Endothelial cell of umbilical vein (primary cell): ENCODE results near the gene RTKN. TPM values are rescaled to one million over a fixed set of nuclear protein-coding genes. Genes with fewer than 3 reads are reported as not detected.

Source experiments
- BruUV-seq: library from RNA; stranded (reverse); fragments of 400-500 nt; replicated peaks from 2 replicates; lab custom pipeline; 2021; lab: Mats Ljungman, UMichigan
- CTCF ChIA-PET: fragments of 300-600, 350-600 bp; sonication (Branson Sonifier 250); formaldehyde crosslinking; loops from one replicate; lab custom pipeline; 2021; ENCODE audit warnings: antibody characterized with exemption, inconsistent platforms; lab: Charles Lee
- POLR2A ChIA-PET: fragments of 300-600, 350-600 bp; sonication (Branson Sonifier 250); formaldehyde crosslinking; loops from one replicate; lab custom pipeline; 2021; ENCODE audit warnings: antibody characterized with exemption, inconsistent platforms; lab: Charles Lee
- DNase-seq: peaks from one replicate; pipeline ENCODE4 v3.0.0-alpha.2; 2011; ENCODE audit warnings: low read depth, low spot score
- FAIRE-seq: peaks from 2 replicates; lab custom pipeline; 2011; peaks lifted over from hg19 to GRCh38; lab: Jason Lieb, UNC
- H2AFZ ChIP-seq: 2 replicates; pipeline ENCODE4 v1.6.0; 2012; ENCODE audit warnings: low read depth, low read length, control low read depth, inconsistent platforms
- H3K27ac ChIP-seq: 2 replicates; pipeline ENCODE4 v1.5.1; 2011; ENCODE audit warnings: low read depth, mild to moderate bottlenecking, control low read depth, low read length, moderate library complexity; ENCODE audit not compliant: insufficient read depth
- H3K27me3 ChIP-seq, 2 experiments: 2 replicates each; pipeline versions ENCODE4 v1.6.0 to v1.6.1; 2011; ENCODE audit warnings: low read length in 2 of 2, mixed read lengths in 1 of 2; ENCODE audit not compliant: control insufficient read depth in 2 of 2, insufficient read depth in 2 of 2
- H3K36me3 ChIP-seq, 2 experiments: 2 replicates in 1 of 2; 3 replicates in 1 of 2; pipeline ENCODE4 v1.5.1; 2011; ENCODE audit warnings: low read length in 2 of 2, mild to moderate bottlenecking in 1 of 2, moderate library complexity in 1 of 2; ENCODE audit not compliant: control insufficient read depth in 2 of 2, insufficient read depth in 2 of 2; ENCODE audit errors: extremely low read depth in 1 of 2
- H3K4me1 ChIP-seq: 3 replicates; pipeline ENCODE4 v1.5.1; 2011; ENCODE audit warnings: mild to moderate bottlenecking, low read length; ENCODE audit not compliant: control insufficient read depth, insufficient read depth; ENCODE audit errors: extremely low read depth
- H3K4me2 ChIP-seq: 2 replicates; pipeline ENCODE4 v1.6.1; 2011; ENCODE audit warnings: low read length, control low read depth, mixed read lengths; ENCODE audit not compliant: insufficient read depth
- H3K4me3 ChIP-seq, 3 experiments: fragments of 200-600 bp in 1 of 3; sonication (generic), shearing (Covaris generic) in 1 of 3; replicated peaks in 1 of 3; 2 replicates each; pipeline ENCODE4 v1.5.1; 2011 to 2016; ENCODE audit warnings: control low read depth in 3 of 3, low read length in 3 of 3, mild to moderate bottlenecking in 2 of 3, inconsistent platforms in 1 of 3, low read depth in 1 of 3, moderate library complexity in 1 of 3; ENCODE audit not compliant: insufficient read depth in 1 of 3
- H3K79me2 ChIP-seq: 2 replicates; pipeline ENCODE4 v1.6.0; 2012; ENCODE audit warnings: low read length, inconsistent platforms; ENCODE audit not compliant: control insufficient read depth, insufficient read depth
- H3K9ac ChIP-seq: replicated peaks from 2 replicates; pipeline ENCODE3; 2011; ENCODE audit warnings: low read length, control low read depth; ENCODE audit not compliant: insufficient read depth; ENCODE audit errors: extremely low read depth
- H3K9me1 ChIP-seq: replicated peaks from 3 replicates; pipeline ENCODE4 v1.6.0; 2011; ENCODE audit warnings: mild to moderate bottlenecking, low read length; ENCODE audit not compliant: control insufficient read depth, insufficient read depth; ENCODE audit errors: extremely low read depth
- H3K9me3 ChIP-seq: replicated peaks from 2 replicates; pipeline ENCODE4 v1.5.1; 2012; ENCODE audit warnings: low read length, inconsistent platforms; ENCODE audit not compliant: control insufficient read depth, insufficient read depth
- H4K20me1 ChIP-seq: replicated peaks from 2 replicates; pipeline ENCODE3; 2011; ENCODE audit warnings: mild to moderate bottlenecking, low read length; ENCODE audit not compliant: control insufficient read depth, insufficient read depth; ENCODE audit errors: extremely low read depth
- CTCF ChIP-seq, 2 donors: IDR thresholded peaks; 1 replicate in 1 of 2; 2 replicates in 1 of 2; pipeline ENCODE4 v1.5.1; 2011; ENCODE audit warnings: low read length in 2 of 2, mild to moderate bottlenecking in 2 of 2, moderate library complexity in 2 of 2, control low read depth in 1 of 2, inconsistent platforms in 1 of 2, low read depth in 1 of 2; ENCODE audit not compliant: insufficient read depth in 1 of 2; ENCODE audit errors: extremely low read depth in 1 of 2
- EZH2 ChIP-seq: IDR thresholded peaks from 2 replicates; pipeline ENCODE4 v1.6.1; 2012; ENCODE audit warnings: borderline replicate concordance, low read depth, mild to moderate bottlenecking, moderate library complexity, low read length, inconsistent platforms; ENCODE audit not compliant: severe bottlenecking
- FOS ChIP-seq: IDR thresholded peaks from 2 replicates; pipeline ENCODE4 v1.6.1; 2011; ENCODE audit warnings: mild to moderate bottlenecking, low read length, moderate library complexity, borderline replicate concordance; ENCODE audit not compliant: insufficient read depth
- GATA2 ChIP-seq: IDR thresholded peaks from 2 replicates; pipeline ENCODE4 v1.7.0; 2011; ENCODE audit warnings: low read depth, mild to moderate bottlenecking, moderate library complexity, mixed read lengths, low read length; ENCODE audit not compliant: insufficient read length, insufficient read depth
- JUN ChIP-seq: IDR thresholded peaks from 2 replicates; pipeline ENCODE4 v1.6.1; 2011; ENCODE audit warnings: borderline replicate concordance, low read depth; ENCODE audit not compliant: insufficient read length, insufficient read depth
- MAX ChIP-seq: IDR thresholded peaks from 2 replicates; pipeline ENCODE4 v1.6.1; 2011; ENCODE audit not compliant: insufficient read depth, insufficient read length
- MYC ChIP-seq: IDR thresholded peaks from one replicate; pipeline ENCODE4 v1.6.1; 2011; ENCODE audit warnings: mild to moderate bottlenecking, low read depth, low read length
- POLR2A ChIP-seq: IDR thresholded peaks from 2 replicates; pipeline ENCODE4 v1.6.1; 2012; ENCODE audit warnings: low read depth, mild to moderate bottlenecking, control low read depth, low read length
- POLR2AphosphoS5 ChIP-seq: IDR thresholded peaks from 2 replicates; pipeline ENCODE4 v1.6.1; 2012; ENCODE audit warnings: low read depth, mild to moderate bottlenecking, control low read depth, low read length, moderate library complexity; ENCODE audit not compliant: insufficient read depth
- dilution Hi-C: fragments of 300-500 bp; cut with MboI; formaldehyde crosslinking; loops from one replicate; pipeline ENCODE4 v1.15.0; 2019; ENCODE audit warnings: low sequenced_read_pairs; ENCODE audit not compliant: extremely low pct_ligation_motif_present
- intact Hi-C: fragments of 100-400 bp; cut with micrococcal nuclease; formaldehyde crosslinking; loops from one replicate; pipeline ENCODE4 v1.10.0; 2022
- polyA plus RNA-seq, 4 experiments: library from polyadenylated mRNA; depleted of rRNA in 3 of 4; stranded (reverse) in 3 of 4; unstranded in 1 of 4; fragments of >200 nt; gene quantifications; 2 replicates each; pipeline versions ENCODE4 v1.2.1 to v1.2.3, GENCODE V29; 2011 to 2012; ENCODE audit warnings: missing spikeins in 1 of 4
- total RNA-seq: library from RNA; stranded (reverse); gene quantifications from 2 replicates; pipeline ENCODE4 v1.2.3, GENCODE V29; 2021

The RTKN gene
- total and polyA plus RNA-seq, 2 donors (not counting 3 experiments of a cell fraction or from before 2014, with no cell fraction given), result 20.0 to 20.7 TPM

DNA sequence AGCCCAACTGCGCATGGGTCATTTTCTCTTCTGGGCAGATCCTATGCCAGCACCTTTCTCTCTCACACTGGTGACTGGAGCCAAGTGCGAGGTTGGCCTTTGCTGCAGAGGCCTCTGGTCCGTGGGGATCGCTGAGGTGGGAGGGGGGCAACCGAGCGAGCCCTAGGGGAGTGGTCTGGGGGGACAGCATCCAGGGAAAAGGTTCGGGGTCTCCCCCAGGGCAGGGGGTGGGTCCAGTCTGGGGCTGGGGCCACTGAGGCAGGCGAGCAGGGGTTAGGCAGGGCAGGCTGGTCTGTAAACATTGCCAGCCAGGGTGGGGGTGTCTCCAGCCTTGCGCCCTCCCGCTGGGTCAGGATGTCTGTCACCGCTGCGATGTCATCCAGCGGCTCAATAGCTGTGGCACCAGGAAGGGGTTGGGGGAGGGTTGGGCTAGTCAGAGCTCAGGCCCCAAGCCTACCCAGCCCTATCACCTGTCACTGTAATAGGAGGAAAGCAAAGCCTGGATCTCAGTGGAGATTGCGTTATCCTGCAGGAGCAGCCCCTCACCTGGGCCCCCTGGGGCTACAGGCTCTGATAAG is 15.5 kb downstream of the RTKN start:
- BruUV-seq, result no TSS peak
- Histone ChIP-seq H3K4me2 (no peak overlapping the region), H3K27me3 (no peaks in the 10 kb centered on the region), H3K9me3 (no peaks in the 10 kb centered on the region), H3K27ac (no peak overlapping the region), H3K36me3 (peaks cover 4 to 33% of the 10 kb centered on the region in 2 experiments), H3K9ac (no peak overlapping the region), H4K20me1 (no peaks in the 10 kb centered on the region), H3K4me3 (no peak overlapping the region), H3K79me2 (no peaks in the 10 kb centered on the region), H3K4me1 (peaks cover 6% of the 10 kb centered on the region), H2AFZ (no peak overlapping the region), H3K9me1 (no peaks in the 10 kb centered on the region)
- dilution Hi-C loops (no loop called here), intact Hi-C loops (no loop called here)
- DNase-seq (no peak), FAIRE-seq (no peak)
- CTCF ChIA-PET, result no interaction called here
- POLR2A ChIA-PET, result no interaction called here
- no peak for TF ChIP-seq FOS
- no peak for TF ChIP-seq CTCF (IDR thresholded peaks at IDR 0.05; ENCODE audit: extremely low read depth in 1 of 2, insufficient read depth in 1 of 2, low read depth in 1 of 2, low read length in 2 of 2)
- no peak for TF ChIP-seq POLR2AphosphoS5
- TF ChIP-seq MAX, result no peak
- TF ChIP-seq GATA2, result no peak
- TF ChIP-seq POLR2A, result no peak
- TF ChIP-seq EZH2, result no peak
- TF ChIP-seq MYC, result no peak
- TF ChIP-seq JUN, result no peak
